Measurements from ENCODE around the gene UCN2.

Gene UCN2

GRCh38 chr3:48573973-48574585 is 10.5 kb upstream of the UCN2 start:
- no peaks in the 10 kb centered on the region for H3K4me1 Mint-ChIP-seq

GRCh38 chr3:48572517-48572916 is 8.9 kb upstream of the UCN2 start:
- Mint-ChIP-seq H3K4me3 (no peak overlapping the region), H3K27me3 (ENCODE audit: low read depth) (no peaks in the 10 kb centered on the region), H3K36me3 (ENCODE audit: low read depth) (peaks cover 5% of the 10 kb centered on the region), H3K4me1 (no peaks in the 10 kb centered on the region), H3K27ac (no peak overlapping the region), H3K9me3 (no peaks in the 10 kb centered on the region)
- TF ChIP-seq CTCF (IDR thresholded peaks at IDR 0.05; ENCODE audit: unreplicated experiment in 3 of 3), result no peak

More at GRCh38 chr3:48573973-48574585, 10.5 kb upstream of the UCN2 start:
- peaks cover 5% of the 10 kb centered on the region for H3K36me3 Mint-ChIP-seq (ENCODE audit: low read depth)
- TF ChIP-seq CTCF (IDR thresholded peaks at IDR 0.05; ENCODE audit: unreplicated experiment in 3 of 3), result no peak
- H3K4me3 Mint-ChIP-seq, result no peak overlapping the region
- no peak overlapping the region for H3K27ac Mint-ChIP-seq
- H3K9me3 Mint-ChIP-seq, result no peaks in the 10 kb centered on the region
- H3K27me3 Mint-ChIP-seq (ENCODE audit: low read depth), result no peaks in the 10 kb centered on the region

GRCh38 chr3:48571938-48572337 is 8.4 kb upstream of the UCN2 start:
- Mint-ChIP-seq H3K27ac (no peak overlapping the region), H3K36me3 (ENCODE audit: low read depth) (no peaks in the 10 kb centered on the region), H3K27me3 (ENCODE audit: low read depth) (no peaks in the 10 kb centered on the region), H3K4me3 (no peak overlapping the region), H3K4me1 (no peaks in the 10 kb centered on the region), H3K9me3 (no peaks in the 10 kb centered on the region)
- TF ChIP-seq CTCF (IDR thresholded peaks at IDR 0.05; ENCODE audit: unreplicated experiment in 3 of 3), result no peak

GRCh38 chr3:48569808-48570450 is 6.3 kb upstream of the UCN2 start:
- H3K36me3 Mint-ChIP-seq (ENCODE audit: low read depth), result no peaks in the 10 kb centered on the region
- TF ChIP-seq CTCF (IDR thresholded peaks at IDR 0.05; ENCODE audit: unreplicated experiment in 3 of 3), result no peak
- no peaks in the 10 kb centered on the region for H3K9me3 Mint-ChIP-seq
- no peak overlapping the region for H3K4me3 Mint-ChIP-seq
- H3K27me3 Mint-ChIP-seq (ENCODE audit: low read depth), result no peaks in the 10 kb centered on the region
- H3K4me1 Mint-ChIP-seq, result peaks cover 9% of the 10 kb centered on the region
- no peak overlapping the region for H3K27ac Mint-ChIP-seq

- H3K9me3 Mint-ChIP-seq, result no peaks in the 10 kb centered on the region
- H3K4me1 Mint-ChIP-seq, result peaks cover 9% of the 10 kb centered on the region
- TF ChIP-seq CTCF (IDR thresholded peaks at IDR 0.05; ENCODE audit: unreplicated experiment in 3 of 3), result no peak
- H3K36me3 Mint-ChIP-seq (ENCODE audit: low read depth), result no peaks in the 10 kb centered on the region
- no peak overlapping the region for H3K27ac Mint-ChIP-seq
- no peak overlapping the region for H3K4me3 Mint-ChIP-seq
- H3K27me3 Mint-ChIP-seq (ENCODE audit: low read depth), result no peaks in the 10 kb centered on the region
Measured at GRCh38 chr3:48569400-48569799, 5.8 kb upstream of the UCN2 start.

- Mint-ChIP-seq H3K9me3 (no peaks in the 10 kb centered on the region), H3K36me3 (ENCODE audit: low read depth) (no peaks in the 10 kb centered on the region), H3K27ac (no peak overlapping the region), H3K27me3 (ENCODE audit: low read depth) (no peaks in the 10 kb centered on the region), H3K4me1 (peaks cover 16% of the 10 kb centered on the region), H3K4me3 (no peak overlapping the region)
- TF ChIP-seq CTCF (IDR thresholded peaks at IDR 0.05; ENCODE audit: unreplicated experiment in 3 of 3), result no peak
Measured at GRCh38 chr3:48568476-48568875, 4.9 kb upstream of the UCN2 start.
